ENCODE data around the gene KIF2B.

KIF2B gene, protein sequence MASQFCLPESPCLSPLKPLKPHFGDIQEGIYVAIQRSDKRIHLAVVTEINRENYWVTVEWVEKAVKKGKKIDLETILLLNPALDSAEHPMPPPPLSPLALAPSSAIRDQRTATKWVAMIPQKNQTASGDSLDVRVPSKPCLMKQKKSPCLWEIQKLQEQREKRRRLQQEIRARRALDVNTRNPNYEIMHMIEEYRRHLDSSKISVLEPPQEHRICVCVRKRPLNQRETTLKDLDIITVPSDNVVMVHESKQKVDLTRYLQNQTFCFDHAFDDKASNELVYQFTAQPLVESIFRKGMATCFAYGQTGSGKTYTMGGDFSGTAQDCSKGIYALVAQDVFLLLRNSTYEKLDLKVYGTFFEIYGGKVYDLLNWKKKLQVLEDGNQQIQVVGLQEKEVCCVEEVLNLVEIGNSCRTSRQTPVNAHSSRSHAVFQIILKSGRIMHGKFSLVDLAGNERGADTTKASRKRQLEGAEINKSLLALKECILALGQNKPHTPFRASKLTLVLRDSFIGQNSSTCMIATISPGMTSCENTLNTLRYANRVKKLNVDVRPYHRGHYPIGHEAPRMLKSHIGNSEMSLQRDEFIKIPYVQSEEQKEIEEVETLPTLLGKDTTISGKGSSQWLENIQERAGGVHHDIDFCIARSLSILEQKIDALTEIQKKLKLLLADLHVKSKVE

DNA sequence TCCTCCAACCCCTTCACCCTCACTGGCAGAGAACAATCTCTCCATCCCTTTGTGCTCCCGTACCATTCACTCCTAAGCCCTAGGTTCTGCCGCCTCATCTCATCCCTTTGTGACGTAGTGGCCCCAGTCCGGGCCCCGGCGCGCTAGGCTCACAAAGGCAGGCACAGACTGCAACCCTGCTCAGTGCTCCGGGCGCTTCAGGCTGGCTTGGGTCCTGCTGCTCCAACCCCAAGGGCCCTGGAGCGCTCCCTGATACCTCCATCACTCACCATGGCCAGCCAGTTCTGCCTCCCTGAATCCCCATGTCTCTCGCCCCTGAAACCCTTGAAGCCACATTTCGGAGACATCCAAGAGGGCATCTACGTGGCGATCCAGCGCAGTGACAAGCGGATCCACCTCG, at the start of gene KIF2B:
TSS of gene KIF2B (plus strand) at position 164 of the 400 bp plus-strand sequence. CDS start at position 271, 107 bp downstream.
- no peak within 1 kb of the TSS for H3K27ac ChIP-seq (ENCODE audit: low read depth, low read length)
- H3K36me3 ChIP-seq (ENCODE audit: insufficient read depth, low read length), result no peaks in the 10 kb centered on the region
- no peak within 1 kb of the TSS for H3K4me3 ChIP-seq (ENCODE audit: low read depth in 1 of 2, low read length in 2 of 2)
- no peak within 1 kb of the TSS for H3K9ac ChIP-seq (ENCODE audit: low read length)
- no peaks in the 10 kb centered on the region for H3K27me3 ChIP-seq (ENCODE audit: control insufficient read depth in 1 of 2, insufficient read depth in 2 of 2, low read length in 2 of 2)
- H3K4me1 ChIP-seq (ENCODE audit: insufficient read depth, low read length), result no peaks in the 10 kb centered on the region
- H3K9me3 ChIP-seq (ENCODE audit: low read length), result no peaks in the 10 kb centered on the region

DNA sequence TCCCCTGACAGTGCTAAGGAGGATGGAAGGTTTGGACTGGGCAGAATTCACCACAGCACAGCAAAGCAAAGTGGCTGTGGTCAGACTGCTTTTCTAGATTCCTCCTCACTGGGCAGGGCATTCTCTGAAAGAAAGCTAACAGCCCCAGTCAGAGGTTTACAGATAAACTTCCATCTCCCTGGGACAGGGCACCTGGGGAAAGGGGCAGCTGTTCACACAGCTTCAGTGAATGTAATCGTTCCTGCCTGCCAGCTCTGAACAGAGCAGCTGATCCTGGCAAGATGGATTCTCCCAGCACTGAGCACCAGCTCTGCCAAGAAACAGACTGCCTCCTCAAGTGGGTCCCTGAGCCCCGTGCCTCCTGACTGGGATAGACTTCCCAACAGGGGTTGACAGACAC, 42.4 kb upstream of the KIF2B start:
- no peaks in the 10 kb centered on the region for H3K9me3 ChIP-seq (ENCODE audit: low read length)
- H3K36me3 ChIP-seq (ENCODE audit: insufficient read depth, low read length), result no peaks in the 10 kb centered on the region
- no peak overlapping the region for H3K9ac ChIP-seq (ENCODE audit: low read length)
- no peaks in the 10 kb centered on the region for H3K27me3 ChIP-seq (ENCODE audit: control insufficient read depth in 1 of 2, insufficient read depth in 2 of 2, low read length in 2 of 2)
- H3K4me1 ChIP-seq (ENCODE audit: insufficient read depth, low read length), result no peaks in the 10 kb centered on the region
- no peak overlapping the region for H3K4me3 ChIP-seq (ENCODE audit: low read depth in 1 of 2, low read length in 2 of 2)
- H3K27ac ChIP-seq (ENCODE audit: low read depth, low read length), result no peak overlapping the region

- no peaks in the 10 kb centered on the region for H3K36me3 ChIP-seq (ENCODE audit: insufficient read depth, low read length)
- H3K4me3 ChIP-seq (ENCODE audit: low read depth in 1 of 2, low read length in 2 of 2), result no peak overlapping the region
- no peak overlapping the region for H3K9ac ChIP-seq (ENCODE audit: low read length)
- no peaks in the 10 kb centered on the region for H3K9me3 ChIP-seq (ENCODE audit: low read length)
- H3K4me1 ChIP-seq (ENCODE audit: insufficient read depth, low read length), result no peaks in the 10 kb centered on the region
- no peak overlapping the region for H3K27ac ChIP-seq (ENCODE audit: low read depth, low read length)
- no peaks in the 10 kb centered on the region for H3K27me3 ChIP-seq (ENCODE audit: control insufficient read depth in 1 of 2, insufficient read depth in 2 of 2, low read length in 2 of 2)
These were observed 31.2 kb upstream of the KIF2B start for GRCh38 chr17:53791551-53791950.

GRCh38 chr17:53792451-53792850, 30.3 kb upstream of the KIF2B start:
- H3K27ac ChIP-seq (ENCODE audit: low read depth, low read length), result no peak overlapping the region

DNA sequence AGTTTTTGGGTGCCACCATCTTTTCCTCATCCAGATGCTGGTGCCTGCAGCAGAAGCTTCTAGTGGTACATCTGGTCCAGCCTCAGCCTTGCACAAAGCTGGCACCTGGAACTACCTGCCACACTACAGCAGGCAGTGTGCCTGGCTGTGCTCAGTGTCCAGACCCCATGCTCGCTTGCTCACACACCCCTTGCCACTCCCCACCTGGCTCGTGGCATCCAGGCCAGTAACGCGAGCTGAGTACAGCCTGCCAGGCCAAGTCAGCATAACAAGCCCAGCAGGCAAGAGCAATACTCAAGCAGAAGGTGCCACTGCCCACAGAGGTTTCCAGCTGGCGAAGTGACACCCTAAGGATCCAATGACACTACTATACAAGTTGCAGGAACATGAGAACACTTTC, 29.7 kb upstream of the KIF2B start:
- H3K9ac ChIP-seq (ENCODE audit: low read length), result no peak overlapping the region
- H3K27ac ChIP-seq (ENCODE audit: low read depth, low read length), result no peak overlapping the region
- H3K4me1 ChIP-seq (ENCODE audit: insufficient read depth, low read length), result no peaks in the 10 kb centered on the region
- no peaks in the 10 kb centered on the region for H3K9me3 ChIP-seq (ENCODE audit: low read length)
- H3K36me3 ChIP-seq (ENCODE audit: insufficient read depth, low read length), result no peaks in the 10 kb centered on the region
- H3K27me3 ChIP-seq (ENCODE audit: control insufficient read depth in 1 of 2, insufficient read depth in 2 of 2, low read length in 2 of 2), result no peaks in the 10 kb centered on the region
- H3K4me3 ChIP-seq (ENCODE audit: low read depth in 1 of 2, low read length in 2 of 2), result no peak overlapping the region

More at GRCh38 chr17:53792451-53792850, 30.3 kb upstream of the KIF2B start:
- Histone ChIP-seq H3K36me3 (ENCODE audit: insufficient read depth, low read length) (no peaks in the 10 kb centered on the region), H3K9me3 (ENCODE audit: low read length) (no peaks in the 10 kb centered on the region), H3K9ac (ENCODE audit: low read length) (no peak overlapping the region), H3K4me1 (ENCODE audit: insufficient read depth, low read length) (no peaks in the 10 kb centered on the region), H3K4me3 (ENCODE audit: low read depth in 1 of 2, low read length in 2 of 2) (no peak overlapping the region), H3K27me3 (ENCODE audit: control insufficient read depth in 1 of 2, insufficient read depth in 2 of 2, low read length in 2 of 2) (no peaks in the 10 kb centered on the region)

- H3K36me3 ChIP-seq (ENCODE audit: insufficient read depth, low read length), result no peaks in the 10 kb centered on the region
- no peak overlapping the region for H3K4me3 ChIP-seq (ENCODE audit: low read depth in 1 of 2, low read length in 2 of 2)
- no peaks in the 10 kb centered on the region for H3K4me1 ChIP-seq (ENCODE audit: insufficient read depth, low read length)
- H3K9ac ChIP-seq (ENCODE audit: low read length), result no peak overlapping the region
- no peaks in the 10 kb centered on the region for H3K9me3 ChIP-seq (ENCODE audit: low read length)
- H3K27ac ChIP-seq (ENCODE audit: low read depth, low read length), result no peak overlapping the region
- H3K27me3 ChIP-seq (ENCODE audit: control insufficient read depth in 1 of 2, insufficient read depth in 2 of 2, low read length in 2 of 2), result no peaks in the 10 kb centered on the region
These were observed 27.9 kb upstream of the KIF2B start for GRCh38 chr17:53794875-53795274.

- Histone ChIP-seq H3K27me3 (ENCODE audit: control insufficient read depth in 1 of 2, insufficient read depth in 2 of 2, low read length in 2 of 2) (no peaks in the 10 kb centered on the region), H3K9ac (ENCODE audit: low read length) (no peak overlapping the region), H3K9me3 (ENCODE audit: low read length) (no peaks in the 10 kb centered on the region), H3K27ac (ENCODE audit: low read depth, low read length) (no peak overlapping the region), H3K36me3 (ENCODE audit: insufficient read depth, low read length) (no peaks in the 10 kb centered on the region), H3K4me3 (ENCODE audit: low read depth in 1 of 2, low read length in 2 of 2) (no peak overlapping the region), H3K4me1 (ENCODE audit: insufficient read depth, low read length) (no peaks in the 10 kb centered on the region)
These were observed 26.1 kb upstream of the KIF2B start for GRCh38 chr17:53796642-53797041.

DNA sequence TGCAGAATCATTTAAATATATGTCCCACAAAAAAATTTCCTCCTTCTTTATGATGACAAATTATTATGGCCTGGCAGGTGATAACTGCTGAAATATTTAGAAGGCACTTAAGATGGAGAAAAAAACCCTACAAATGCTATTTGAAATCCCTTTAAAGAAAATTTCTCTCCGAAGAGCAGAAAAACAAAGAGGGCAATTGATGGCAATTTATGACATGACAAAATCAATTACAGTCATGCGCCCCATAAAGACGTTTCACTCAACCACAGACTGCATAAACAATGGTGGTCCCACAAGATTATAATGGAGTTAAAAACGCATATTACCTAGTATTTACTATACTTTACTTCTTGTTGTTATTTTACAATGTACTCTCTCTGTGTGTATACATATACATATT, 25.2 kb upstream of the KIF2B start:
- Histone ChIP-seq H3K9me3 (ENCODE audit: low read length) (no peaks in the 10 kb centered on the region), H3K4me3 (ENCODE audit: low read depth in 1 of 2, low read length in 2 of 2) (no peak overlapping the region), H3K4me1 (ENCODE audit: insufficient read depth, low read length) (no peaks in the 10 kb centered on the region), H3K27me3 (ENCODE audit: control insufficient read depth in 1 of 2, insufficient read depth in 2 of 2, low read length in 2 of 2) (no peaks in the 10 kb centered on the region), H3K27ac (ENCODE audit: low read depth, low read length) (no peak overlapping the region), H3K9ac (ENCODE audit: low read length) (no peak overlapping the region), H3K36me3 (ENCODE audit: insufficient read depth, low read length) (no peaks in the 10 kb centered on the region)

DNA sequence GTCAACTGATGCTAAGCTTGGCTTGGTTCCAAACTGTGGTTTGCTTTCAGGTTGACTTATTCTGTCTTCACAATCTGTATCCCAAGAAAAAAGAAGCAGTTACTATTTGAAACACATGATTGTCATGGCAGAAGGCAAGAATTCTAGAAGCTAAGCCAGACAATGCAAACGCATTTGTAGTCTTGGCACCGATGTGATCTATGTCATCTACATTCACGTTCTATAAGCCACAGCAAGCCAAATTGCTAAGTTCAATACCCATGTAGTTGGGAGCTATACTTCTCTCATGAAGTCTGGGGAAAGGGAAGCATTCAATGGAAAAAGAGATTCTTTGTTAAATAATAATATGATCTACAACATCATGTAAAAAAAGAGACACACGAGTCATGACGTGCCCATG, 18.3 kb upstream of the KIF2B start:
- Histone ChIP-seq H3K4me1 (ENCODE audit: insufficient read depth, low read length) (no peaks in the 10 kb centered on the region), H3K9ac (ENCODE audit: low read length) (no peak overlapping the region), H3K9me3 (ENCODE audit: low read length) (no peaks in the 10 kb centered on the region), H3K27me3 (ENCODE audit: control insufficient read depth in 1 of 2, insufficient read depth in 2 of 2, low read length in 2 of 2) (no peaks in the 10 kb centered on the region), H3K36me3 (ENCODE audit: insufficient read depth, low read length) (no peaks in the 10 kb centered on the region), H3K27ac (ENCODE audit: low read depth, low read length) (no peak overlapping the region), H3K4me3 (ENCODE audit: low read depth in 1 of 2, low read length in 2 of 2) (no peak overlapping the region)

- H3K27me3 ChIP-seq (ENCODE audit: control insufficient read depth in 1 of 2, insufficient read depth in 2 of 2, low read length in 2 of 2), result no peaks in the 10 kb centered on the region
- H3K36me3 ChIP-seq (ENCODE audit: insufficient read depth, low read length), result no peaks in the 10 kb centered on the region
- H3K9me3 ChIP-seq (ENCODE audit: low read length), result no peaks in the 10 kb centered on the region
- no peaks in the 10 kb centered on the region for H3K4me1 ChIP-seq (ENCODE audit: insufficient read depth, low read length)
- H3K9ac ChIP-seq (ENCODE audit: low read length), result no peak overlapping the region
- H3K4me3 ChIP-seq (ENCODE audit: low read depth in 1 of 2, low read length in 2 of 2), result no peak overlapping the region
- H3K27ac ChIP-seq (ENCODE audit: low read depth, low read length), result no peak overlapping the region
These were observed 16.3 kb upstream of the KIF2B start for GRCh38 chr17:53806473-53806872.

DNA sequence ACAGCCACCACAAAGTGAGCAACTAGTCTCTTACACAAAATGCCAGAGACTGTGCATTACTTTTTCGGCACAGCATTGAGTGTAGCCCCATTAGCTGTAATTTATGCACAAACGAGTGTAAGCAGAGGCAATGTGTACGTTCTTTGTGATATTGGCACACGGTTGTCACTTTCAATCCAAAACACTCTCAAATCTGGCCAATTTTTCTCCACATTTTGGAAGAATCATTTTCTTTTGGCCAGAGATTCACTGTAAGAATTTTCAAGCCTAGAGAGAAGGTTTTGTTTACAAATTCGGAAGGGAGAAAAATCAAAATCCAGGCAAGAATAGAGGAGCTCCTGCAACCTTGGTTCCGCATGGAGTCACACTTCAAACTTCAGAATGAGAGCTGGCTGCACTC, 15.4 kb upstream of the KIF2B start:
- no peak overlapping the region for H3K27ac ChIP-seq (ENCODE audit: low read depth, low read length)
- H3K9me3 ChIP-seq (ENCODE audit: low read length), result no peaks in the 10 kb centered on the region
- no peaks in the 10 kb centered on the region for H3K36me3 ChIP-seq (ENCODE audit: insufficient read depth, low read length)
- H3K4me3 ChIP-seq (ENCODE audit: low read depth in 1 of 2, low read length in 2 of 2), result no peak overlapping the region
- no peaks in the 10 kb centered on the region for H3K27me3 ChIP-seq (ENCODE audit: control insufficient read depth in 1 of 2, insufficient read depth in 2 of 2, low read length in 2 of 2)
- no peak overlapping the region for H3K9ac ChIP-seq (ENCODE audit: low read length)
- no peaks in the 10 kb centered on the region for H3K4me1 ChIP-seq (ENCODE audit: insufficient read depth, low read length)

DNA sequence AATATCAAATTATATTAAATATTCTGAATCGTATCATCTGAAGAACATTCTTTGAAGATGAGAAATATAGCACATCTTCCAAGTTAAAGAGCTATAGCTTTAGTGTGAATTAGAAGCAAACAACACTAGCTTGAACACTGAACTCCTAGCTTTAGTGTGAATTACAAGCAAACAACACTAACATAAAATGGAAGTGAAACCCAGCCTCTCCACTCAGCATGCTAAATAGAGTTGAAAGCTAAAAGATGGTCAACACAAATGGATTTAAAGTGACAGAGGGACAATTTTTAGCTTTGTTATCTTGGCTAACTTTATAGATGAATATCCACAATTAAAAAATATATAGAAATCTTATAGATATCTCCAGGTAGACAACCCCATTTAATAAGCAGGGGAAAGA, 4.5 kb upstream of the KIF2B start:
- Histone ChIP-seq H3K9ac (ENCODE audit: low read length) (no peak overlapping the region), H3K4me3 (ENCODE audit: low read depth in 1 of 2, low read length in 2 of 2) (no peak overlapping the region), H3K4me1 (ENCODE audit: insufficient read depth, low read length) (no peaks in the 10 kb centered on the region), H3K27ac (ENCODE audit: low read depth, low read length) (no peak overlapping the region), H3K36me3 (ENCODE audit: insufficient read depth, low read length) (no peaks in the 10 kb centered on the region), H3K27me3 (ENCODE audit: control insufficient read depth in 1 of 2, insufficient read depth in 2 of 2, low read length in 2 of 2) (no peaks in the 10 kb centered on the region), H3K9me3 (ENCODE audit: low read length) (no peaks in the 10 kb centered on the region)

All from muscle layer of colon (tissue), 2 donors.